GM18519 (cell line): ENCODE measurements around the gene FAM193A.
"Not testable (repeated sequence)": the region's sequence is repeated elsewhere in the genome, so short reads cannot be mapped to it uniquely, and the experiment has no call there.

Source experiments
- ATAC-seq: cut with Tn5 transposase; IDR thresholded peaks from one replicate; pipeline ENCODE4 v1.9.1; 2021; ENCODE audit warnings: mild to moderate bottlenecking, moderate library complexity; ENCODE audit not compliant: unreplicated experiment, low FRiP score

FAM193A gene

DNA sequence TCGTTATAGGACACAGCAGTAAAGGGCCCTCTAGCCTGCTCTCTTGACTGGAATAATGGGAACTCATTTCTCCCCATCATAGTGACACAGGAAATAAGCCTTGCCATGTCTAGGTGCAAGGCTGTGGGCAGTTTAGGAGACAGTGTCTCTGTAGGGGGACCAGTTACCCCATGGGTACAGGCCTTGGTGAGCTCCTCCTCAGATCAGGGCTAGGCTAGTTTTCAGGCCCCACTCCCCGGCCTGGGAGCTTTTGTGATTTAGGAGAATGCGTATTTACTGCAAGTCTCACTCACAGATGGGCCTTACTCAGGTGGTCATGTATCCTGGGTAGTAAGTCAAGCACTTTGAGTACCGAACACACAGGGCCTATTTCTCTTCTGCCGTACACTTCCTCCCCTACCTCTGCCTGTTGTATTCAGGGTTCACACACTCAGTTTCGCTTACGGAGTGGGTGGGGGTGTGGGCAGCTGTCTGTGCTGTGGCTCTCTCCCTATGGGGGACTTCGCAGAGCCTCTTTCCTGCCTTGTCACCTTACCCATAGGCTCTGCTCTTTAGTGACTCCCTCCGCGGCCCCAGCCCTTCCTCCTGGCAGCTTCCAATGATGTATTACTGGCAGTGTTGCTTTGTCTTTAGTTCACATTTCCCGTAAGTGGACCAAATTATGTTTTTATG is 34.2 kb downstream of the FAM193A start:
- no peak for ATAC-seq

DNA sequence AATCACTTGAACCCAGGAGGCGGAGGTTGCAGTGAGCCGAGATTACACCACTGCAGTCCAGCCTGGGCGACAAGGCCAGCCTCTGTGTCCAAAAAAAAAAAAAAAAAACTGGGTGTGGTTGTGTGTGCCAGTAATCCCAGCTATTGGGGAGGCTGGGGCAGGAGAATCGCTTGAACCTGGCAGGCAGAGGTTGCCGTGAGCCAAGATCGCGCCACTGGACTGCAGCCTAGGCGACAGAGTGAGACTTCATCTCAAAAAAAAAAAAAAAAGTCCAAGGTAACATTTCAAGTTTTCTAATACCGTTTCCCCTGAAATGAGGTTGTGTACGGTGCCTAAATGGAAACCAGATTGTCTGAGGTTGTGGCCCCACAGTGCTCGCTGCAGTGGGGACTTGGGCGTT is 35.6 kb downstream of the FAM193A start:
- no peak for ATAC-seq

DNA sequence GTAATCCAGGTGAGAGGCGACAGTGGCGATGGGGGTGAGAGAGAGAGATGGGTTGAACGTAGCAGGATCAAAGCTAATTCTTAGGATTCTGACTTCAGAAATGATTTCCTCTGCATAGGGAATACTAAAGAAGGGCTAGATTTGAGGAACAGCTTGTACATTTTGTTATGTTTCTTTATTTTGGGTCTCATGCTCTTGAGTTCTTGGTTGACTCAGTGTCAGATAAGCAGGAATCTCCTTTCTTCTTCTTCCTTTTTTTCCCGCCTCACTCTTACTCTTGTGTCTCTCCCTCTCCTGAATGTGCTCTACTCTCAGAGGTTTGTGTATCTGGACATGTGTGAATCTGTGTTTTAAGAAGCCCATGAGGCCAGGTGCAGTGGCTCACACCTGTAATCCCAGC is 36.4 kb downstream of the FAM193A start:
- no peak for ATAC-seq

DNA sequence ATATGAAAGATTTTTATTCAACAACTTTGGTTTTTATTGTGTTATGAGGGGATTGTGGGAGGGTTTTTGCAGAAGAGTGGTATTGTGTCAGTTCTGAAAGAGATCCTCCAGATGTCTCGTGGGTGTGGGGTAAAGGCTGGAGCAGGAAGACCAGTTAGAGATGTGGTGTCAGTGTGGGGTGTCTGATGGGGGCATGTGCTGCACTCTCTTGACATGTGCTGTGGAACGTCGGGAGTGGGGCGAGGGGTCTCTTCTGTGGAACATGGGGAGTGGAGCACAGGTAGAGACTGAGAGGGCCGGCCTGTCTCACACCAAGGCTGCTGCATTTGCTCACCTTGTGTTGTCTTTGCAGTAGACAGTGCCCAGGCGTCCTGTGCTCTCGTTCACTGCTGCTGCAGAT is 37.6 kb downstream of the FAM193A start:
- no peak for ATAC-seq

DNA sequence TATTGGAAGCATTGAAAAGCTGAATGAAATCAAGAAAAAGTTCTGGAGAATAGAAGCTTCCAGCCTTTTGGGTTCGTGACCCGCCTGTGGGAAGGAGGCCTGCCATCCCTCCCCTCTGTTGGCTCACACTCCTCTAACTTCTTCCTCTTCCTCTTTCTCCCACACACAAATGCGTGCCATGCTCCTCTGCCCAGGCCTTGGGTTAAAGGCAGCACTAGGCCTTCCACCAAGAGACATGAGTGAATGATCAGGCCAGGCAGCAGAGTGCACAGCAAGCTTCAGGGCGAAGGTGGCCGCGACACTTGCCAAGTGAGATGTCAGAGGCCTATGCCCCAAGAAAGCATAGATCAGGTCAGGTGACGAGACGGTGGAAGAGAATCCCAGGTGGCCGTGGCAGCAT is 38.4 kb downstream of the FAM193A start:
- ATAC-seq = no peak

DNA sequence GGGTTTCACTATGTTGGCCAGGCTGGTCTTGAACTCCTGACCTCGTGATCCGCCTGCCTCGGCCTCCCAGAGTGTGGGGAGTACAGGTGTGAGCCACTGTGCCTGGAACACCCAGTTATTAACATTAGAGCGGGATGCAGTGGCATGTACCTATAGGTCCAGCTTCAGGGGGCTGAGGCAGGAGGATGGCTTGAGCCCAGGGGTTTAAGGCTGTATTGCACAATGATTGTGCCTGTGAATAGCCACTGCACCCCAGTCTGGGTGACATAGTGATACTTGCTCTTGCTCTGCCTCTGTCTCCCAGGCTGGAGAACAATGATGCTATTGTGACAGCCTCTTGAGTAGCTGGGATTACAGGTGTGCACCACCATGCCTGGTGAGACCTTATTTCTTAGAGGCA is 39.8 kb downstream of the FAM193A start:
- no peak for ATAC-seq

DNA sequence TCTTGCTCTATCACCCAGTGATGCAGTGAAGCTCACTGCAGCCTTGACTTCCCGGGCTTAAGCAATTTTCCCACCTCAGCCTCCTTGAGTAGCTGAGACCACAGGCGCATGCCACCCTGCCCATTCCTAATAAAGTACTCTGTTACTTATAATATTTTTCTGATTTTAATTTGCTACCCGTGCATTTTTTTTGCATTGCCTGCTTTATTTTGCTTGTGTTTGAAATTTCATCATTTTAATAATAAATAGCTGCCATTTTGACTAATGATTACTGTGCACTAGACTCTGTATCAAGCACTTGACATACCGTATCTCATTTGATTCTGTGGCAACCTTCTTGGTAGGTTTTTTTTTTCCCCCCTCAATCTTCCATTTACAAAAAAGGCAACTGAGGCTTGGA is 41.7 kb downstream of the FAM193A start:
- no peak for ATAC-seq

DNA sequence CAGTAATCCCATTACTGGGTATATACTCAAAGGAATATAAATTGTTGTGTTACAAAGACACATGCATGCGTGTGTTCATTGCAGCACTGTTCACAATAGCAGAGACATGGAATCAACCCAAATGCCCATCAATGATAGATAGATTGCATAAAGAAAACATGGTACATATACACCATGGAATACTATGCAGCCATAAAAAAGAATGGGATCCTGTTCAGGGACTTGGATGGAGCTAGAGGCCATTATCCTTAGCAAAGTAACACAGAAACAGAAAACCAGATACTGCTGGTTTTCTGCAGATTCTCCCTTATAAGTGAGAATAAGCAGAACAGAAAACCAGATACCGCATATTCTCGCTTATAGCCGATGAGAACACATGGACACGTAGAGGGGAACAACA is 43.5 kb downstream of the FAM193A start:
- ATAC-seq = no peak

DNA sequence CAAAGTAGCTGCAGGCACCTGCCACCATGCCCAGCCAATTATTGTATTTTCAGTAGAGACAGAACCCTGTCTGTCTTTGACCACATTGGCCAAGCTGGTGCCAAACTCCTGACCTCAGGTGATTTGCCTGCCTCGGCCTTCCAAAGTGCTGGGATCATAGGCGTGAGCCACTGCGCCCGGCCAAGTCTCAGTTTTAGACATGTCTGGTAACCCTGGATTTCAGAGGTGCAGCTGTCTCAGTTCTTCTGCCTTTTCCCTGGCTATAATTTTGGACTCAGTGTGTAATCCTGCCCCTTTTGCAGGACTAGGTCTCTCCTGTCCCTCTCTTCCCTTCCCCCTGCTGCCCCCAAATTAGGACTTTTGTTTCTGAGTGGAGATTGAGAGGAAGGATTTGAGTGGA is 46.6 kb downstream of the FAM193A start:
- ATAC-seq = no peak

DNA sequence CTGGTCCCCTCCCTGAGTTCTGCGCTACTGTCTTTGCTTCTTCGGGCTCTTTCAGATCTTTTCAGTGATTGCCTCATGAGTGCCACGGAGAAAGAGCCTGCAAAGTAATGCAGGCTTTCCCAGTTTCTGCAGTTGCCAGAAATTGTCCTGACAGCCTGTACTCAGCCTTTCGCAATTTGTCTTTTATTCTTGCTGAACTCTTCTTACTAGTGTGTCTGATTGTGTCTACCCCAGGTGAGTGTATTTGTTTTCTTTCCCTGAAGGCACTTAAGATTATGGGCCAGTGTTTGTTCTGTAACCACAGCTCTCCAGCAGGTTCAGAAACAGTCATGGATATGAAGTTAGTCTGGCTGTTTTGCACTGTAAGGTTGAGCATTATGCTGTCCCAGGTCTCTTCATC is 47.1 kb downstream of the FAM193A start:
- no peak for ATAC-seq

DNA sequence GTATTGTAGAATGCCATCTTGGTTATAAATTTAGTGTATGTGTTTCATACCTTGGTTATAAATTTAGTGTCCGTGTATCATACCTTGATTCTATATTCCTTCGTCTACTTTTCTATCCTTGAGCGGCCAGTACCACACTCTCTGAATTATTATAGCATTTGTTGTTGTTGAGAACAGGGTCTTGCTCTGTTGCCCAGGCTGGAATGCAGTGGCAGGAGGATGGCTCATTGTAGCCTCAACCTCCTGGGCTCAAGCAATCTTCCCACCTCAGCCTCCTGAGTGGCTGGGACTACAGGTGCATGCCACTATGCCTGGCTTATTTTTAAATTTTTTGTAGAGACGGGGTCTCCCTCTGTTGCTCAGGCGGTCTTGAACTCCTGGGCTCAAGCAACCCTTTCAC is 50.1 kb downstream of the FAM193A start:
- no peak for ATAC-seq

DNA sequence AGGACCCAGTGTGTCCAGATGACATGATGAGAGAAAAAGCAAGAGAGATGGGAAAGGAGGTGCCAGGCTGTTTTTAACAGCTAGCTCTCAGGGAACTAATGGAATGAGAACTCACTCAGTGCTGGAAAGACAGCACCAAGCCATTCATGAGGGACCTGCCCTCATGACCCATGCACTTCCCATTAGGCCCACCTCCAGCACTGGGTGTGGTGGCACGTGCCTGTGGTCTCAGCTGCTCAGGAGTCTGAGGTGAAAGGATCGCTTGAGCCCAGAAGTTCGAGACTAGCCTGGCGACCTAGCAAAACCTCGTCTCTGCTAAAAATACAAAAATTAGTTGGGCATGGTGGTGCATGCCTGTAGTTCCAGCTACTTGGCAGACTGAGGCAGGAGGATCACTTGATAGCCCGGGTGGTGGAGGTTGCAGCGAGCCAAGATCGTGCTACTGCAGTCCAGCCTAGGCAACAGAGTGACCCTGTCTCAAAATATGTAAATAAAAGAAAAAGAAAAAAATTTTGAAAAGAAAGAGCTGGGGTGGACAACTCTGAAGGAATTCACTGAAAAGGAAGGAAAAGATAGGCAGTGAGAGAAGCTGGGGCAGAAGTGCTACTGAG is 50.9 kb downstream of the FAM193A start:
- ATAC-seq = no peak

DNA sequence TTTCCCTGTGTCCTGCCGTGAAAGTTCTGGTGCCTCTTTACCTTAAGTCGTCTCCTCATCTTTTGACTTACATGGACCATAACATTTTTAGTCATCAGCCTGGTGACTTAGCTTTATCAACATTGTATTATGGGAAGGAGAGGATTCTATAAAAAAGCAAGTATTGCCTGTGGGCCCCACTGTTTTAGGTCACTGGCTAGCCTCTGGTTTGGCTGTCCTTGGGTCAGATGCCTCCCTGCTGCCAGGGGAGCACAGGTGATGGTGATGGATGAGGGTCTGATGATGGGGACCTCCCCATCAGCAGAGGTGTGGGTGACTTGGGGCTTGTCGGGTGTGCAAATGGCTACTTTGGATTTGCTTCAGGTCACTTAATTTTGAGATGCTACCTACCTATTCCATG is 51.8 kb downstream of the FAM193A start:
- ATAC-seq = no peak

DNA sequence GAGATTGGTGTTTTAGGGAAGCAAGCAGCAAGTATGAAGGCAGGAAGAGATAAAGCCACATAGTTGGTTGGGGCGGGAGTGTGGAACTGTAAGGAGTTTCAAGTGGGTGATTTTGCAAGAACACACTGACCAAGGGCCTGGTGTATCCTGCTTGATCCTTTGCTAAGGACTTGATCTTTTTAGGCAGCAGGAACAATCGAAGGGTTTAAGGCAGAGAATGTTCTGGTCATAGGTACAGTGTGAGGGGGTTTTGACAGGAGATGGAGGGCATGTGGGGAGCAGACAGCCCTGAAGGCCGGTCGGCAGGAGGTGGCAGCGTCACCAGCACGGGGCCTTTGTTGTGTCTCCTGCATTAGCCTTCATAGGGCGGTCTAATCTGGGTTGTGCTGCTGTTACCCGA is 54.7 kb downstream of the FAM193A start:
- no peak for ATAC-seq

DNA sequence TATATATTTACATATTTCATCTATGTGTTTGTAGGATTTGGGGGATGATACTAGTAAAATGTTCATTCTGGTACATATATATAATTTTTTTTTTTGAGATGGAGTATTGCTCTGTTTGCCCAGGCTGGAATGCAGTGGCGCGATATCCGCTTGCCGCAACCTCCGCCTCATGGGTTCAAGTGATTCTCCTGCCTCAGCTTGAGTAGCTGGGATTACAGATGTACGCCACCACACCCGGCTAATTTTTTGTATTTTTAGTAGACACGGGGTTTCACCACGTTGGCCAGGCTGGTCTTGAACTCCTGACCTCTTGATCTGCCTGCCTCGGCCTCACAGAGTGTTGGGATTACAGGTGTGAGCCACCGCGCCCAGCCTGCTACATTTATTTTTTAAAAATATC is 55.6 kb downstream of the FAM193A start:
- ATAC-seq = not testable (repeated sequence)

DNA sequence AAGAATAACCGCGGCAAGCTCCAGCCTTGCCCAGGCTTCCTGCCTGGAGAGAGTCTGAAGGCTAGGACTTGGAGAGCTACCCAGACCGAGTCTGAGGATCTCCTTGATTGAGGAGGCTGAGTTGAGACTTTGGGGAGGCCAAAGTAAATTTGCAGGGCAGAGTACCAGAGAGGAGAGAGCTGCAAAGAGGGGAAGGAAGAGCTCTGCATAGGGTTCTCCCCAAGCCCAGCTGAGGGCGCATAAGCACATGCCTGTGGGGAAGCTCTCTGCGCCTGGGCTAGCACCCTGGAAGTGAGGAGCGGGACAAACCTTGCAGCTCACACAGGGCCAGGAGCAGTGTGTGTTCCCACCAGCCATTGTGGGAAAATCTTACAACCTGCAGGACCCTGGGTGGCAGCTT is 56.1 kb downstream of the FAM193A start:
- ATAC-seq = no peak

DNA sequence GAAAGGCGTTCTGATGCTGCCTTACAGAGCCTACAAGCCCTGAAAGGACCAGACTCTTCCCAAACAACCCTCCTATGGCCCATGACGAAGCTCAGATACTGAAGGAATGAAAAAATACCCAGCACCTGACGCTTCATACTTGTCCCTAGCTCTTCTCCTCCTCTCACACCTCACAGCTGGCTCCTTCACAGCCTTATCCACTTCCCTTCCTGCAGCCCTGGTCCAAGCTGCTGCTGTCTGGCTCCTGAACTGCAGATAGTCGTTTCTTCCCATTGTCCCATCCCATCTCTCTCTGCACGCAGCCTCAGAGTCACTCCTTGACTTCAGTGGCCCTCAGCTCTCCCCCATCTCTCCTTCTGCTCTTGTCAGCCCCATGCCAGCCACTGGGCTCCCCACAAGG is 56.6 kb downstream of the FAM193A start:
- no peak for ATAC-seq

DNA sequence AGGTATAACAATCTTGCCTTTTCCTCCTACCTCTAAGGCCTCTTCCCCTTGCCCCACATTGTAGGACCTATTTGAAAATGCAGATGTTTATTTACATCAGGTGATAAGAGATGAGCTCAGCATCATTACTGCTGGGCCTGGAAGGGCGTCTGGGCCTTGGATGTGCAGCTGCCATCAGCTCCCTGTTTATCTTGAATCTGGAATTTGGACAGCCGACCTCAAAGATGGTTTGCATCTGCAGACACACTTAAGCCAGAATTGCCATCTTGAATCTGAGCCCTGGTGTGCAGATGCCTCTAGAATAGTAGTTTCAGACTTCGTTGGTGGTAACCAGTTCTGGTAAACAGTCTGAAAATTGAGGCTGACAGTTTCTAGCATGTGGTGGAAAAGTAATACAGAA is 59.0 kb downstream of the FAM193A start:
- no peak for ATAC-seq

DNA sequence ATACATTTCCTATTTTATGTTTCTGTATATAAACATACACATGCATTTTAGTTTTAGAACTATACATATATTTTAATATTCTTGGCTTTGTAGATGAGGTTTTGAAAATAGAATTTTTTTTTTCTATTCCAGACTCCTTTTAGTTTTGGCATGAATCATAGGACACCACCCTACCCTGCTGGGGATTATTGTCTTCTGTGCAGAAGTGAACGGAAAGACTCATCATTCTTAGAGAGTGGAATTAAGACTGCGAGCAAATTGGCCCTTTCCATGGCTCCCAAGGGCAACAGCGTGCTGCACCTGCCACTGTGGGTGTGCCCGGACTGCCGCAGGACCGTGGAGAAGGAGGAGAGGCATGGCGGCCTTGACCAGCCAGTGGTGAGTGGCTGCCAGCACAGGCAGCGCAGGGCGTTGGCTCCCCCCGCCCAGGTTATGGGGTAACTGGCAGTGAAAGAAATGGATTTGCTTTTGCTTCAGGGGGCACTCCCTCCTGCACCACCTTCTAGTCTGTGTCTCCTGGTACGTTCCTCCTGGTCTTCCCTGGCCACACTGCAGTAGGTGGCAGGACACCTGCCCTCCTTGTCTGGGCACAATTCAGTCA is 59.6 kb downstream of the FAM193A start:
- no peak for ATAC-seq

DNA sequence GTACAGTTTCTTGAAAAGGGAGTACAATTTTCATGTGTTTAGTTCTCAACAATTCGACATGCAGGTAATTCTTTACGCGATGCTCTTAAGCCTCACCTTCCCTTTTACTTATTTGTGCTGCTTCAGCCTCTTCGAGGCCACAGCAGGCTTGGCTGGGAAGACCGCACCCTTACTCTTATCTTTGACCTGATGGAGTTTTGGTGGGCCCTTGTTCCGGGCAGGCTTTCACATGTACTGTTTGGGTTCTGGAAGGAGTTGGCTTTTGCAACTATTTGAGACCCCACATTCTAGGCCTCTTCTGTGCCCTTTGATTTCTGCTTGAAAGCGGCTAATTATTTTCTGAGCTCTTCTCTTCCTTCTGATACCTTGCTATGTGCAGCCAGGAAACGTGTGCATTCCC is 60.2 kb downstream of the FAM193A start:
- ATAC-seq = no peak

DNA sequence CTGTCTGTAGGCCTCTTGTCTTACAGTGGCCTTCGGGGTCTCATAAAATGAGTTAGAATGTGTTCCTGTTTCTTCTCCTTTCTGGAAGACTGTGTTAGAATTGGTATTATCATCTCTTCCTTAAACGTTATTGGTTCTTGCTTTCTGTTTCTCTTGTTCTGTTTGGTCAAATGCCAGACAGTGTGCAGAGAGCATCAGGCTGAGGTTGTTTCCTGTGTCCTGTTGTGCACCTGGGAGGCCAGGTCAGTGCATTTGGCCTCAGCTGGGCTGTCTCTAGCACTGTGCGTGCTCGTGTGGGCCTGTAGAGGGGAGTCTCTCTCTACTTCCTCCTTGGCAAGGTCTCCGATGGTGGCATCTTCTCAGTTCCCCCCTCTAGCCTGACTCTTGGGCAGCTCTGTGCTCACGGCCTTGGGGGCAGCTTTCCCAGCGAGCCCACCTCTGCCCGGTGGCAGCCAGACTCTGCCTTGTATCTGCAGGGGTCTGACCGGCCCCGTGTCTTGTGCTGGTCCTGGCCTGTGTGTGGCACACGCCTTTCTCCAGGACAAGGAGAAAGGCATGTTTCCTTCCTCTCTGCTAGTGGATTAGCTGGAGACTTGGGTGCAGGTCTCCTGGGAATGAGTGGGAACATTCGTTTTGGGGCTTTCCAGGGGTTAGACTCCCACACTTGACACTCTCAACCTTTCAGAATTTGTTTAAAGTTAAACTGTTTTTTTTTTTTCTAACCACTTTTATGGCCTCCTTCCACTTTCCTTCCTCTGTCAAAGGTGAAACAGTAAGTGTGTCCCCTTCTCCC is 62.3 kb downstream of the FAM193A start:
- no peak for ATAC-seq

DNA sequence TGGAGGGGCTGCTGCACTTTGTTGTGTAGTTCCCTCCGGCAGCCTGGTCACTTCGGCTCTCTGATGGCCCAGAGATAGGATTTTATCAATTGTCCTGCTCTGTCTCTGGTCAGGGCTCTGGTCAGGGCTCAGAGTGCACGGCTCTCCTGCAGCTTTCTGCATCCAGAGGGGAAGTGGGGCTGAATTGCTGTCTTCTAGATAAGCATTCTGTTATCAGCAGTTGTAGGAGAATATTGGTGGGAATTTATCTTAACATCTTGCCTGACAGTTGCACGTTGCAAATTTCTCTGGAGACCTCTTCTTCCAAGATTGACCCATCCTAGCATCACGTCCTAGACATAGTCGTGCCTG is 62.8 kb downstream of the FAM193A start:
- ATAC-seq = no peak
